DOHH2 (cell line): Measurements from ENCODE around the gene SPTBN1.

Source experiments
- H3F3A ChIP-seq: fragments of 200-600 bp; sonication (generic), shearing (Covaris generic); 2 replicates; pipeline ENCODE4 v1.6.0; 2016; ENCODE audit warnings: antibody characterized with exemption, mild to moderate bottlenecking; ENCODE audit not compliant: control insufficient read depth, insufficient read depth
- H3K27ac ChIP-seq: fragments of 200-600 bp; sonication (generic); 2 replicates; pipeline ENCODE4 v1.5.1; 2014; ENCODE audit warnings: low read depth, mild to moderate bottlenecking, low read length, moderate library complexity
- H3K27me3 ChIP-seq: fragments of 200-600 bp; sonication (generic); 2 replicates; pipeline ENCODE4 v1.6.1; 2014; ENCODE audit warnings: mild to moderate bottlenecking, low read length, mixed read lengths; ENCODE audit not compliant: control insufficient read depth
- H3K36me3 ChIP-seq: fragments of 200-600 bp; sonication (generic); 2 replicates; pipeline ENCODE4 v1.6.1; 2014; ENCODE audit warnings: mild to moderate bottlenecking, low read length, moderate library complexity, mixed read lengths; ENCODE audit not compliant: control insufficient read depth
- H3K4me1 ChIP-seq: fragments of 200-600 bp; sonication (generic); 2 replicates; pipeline ENCODE4 v1.6.1; 2014; ENCODE audit warnings: mild to moderate bottlenecking, low read length, mixed read lengths; ENCODE audit not compliant: control insufficient read depth
- H3K4me2 ChIP-seq: fragments of 200-600 bp; sonication (generic); 2 replicates; pipeline ENCODE4 v1.6.0; 2014; ENCODE audit warnings: mild to moderate bottlenecking, low read length, moderate library complexity
- H3K4me3 ChIP-seq: fragments of 200-600 bp; sonication (generic); 2 replicates; pipeline ENCODE4 v1.5.1; 2014; ENCODE audit warnings: mild to moderate bottlenecking, low read length, mixed read lengths
- H3K79me2 ChIP-seq: fragments of 200-600 bp; sonication (generic); 2 replicates; pipeline ENCODE4 v1.6.1; 2014; ENCODE audit warnings: mild to moderate bottlenecking, low read length, mixed read lengths; ENCODE audit not compliant: control insufficient read depth
- H3K9me2 ChIP-seq: fragments of 200-600 bp; sonication (generic); replicated peaks from 2 replicates; pipeline ENCODE4 v1.6.1; 2014; ENCODE audit warnings: mild to moderate bottlenecking, low read length, mixed read lengths; ENCODE audit not compliant: control insufficient read depth
- H3K9me3 ChIP-seq: fragments of 200-600 bp; sonication (generic); 2 replicates; pipeline ENCODE4 v1.6.1; 2014; ENCODE audit warnings: antibody characterized with exemption, low read length, mixed read lengths; ENCODE audit not compliant: control insufficient read depth, insufficient read depth
- H4K20me1 ChIP-seq: fragments of 200-600 bp; sonication (generic); 2 replicates; pipeline ENCODE4 v1.6.0; 2014; ENCODE audit warnings: low read depth, mild to moderate bottlenecking, antibody characterized with exemption, low read length, moderate library complexity; ENCODE audit not compliant: control insufficient read depth, insufficient read depth
- EZH2phosphoT487 ChIP-seq: fragments of 200-600 bp; sonication (generic); IDR thresholded peaks from 2 replicates; pipeline ENCODE4 v1.6.1; 2017; ENCODE audit warnings: borderline replicate concordance, mild to moderate bottlenecking, antibody characterized with exemption, low read length, moderate library complexity, mixed read lengths
- TF ChIP-seq, protein P1 (sequence below): fragments of 200-600 bp; sonication (generic); IDR thresholded peaks from one replicate; pipeline ENCODE4 v1.5.1; 2014; ENCODE audit warnings: antibody characterized with exemption, mild to moderate bottlenecking, low read depth, low read length; ENCODE audit not compliant: poor library complexity, severe bottlenecking

Gene SPTBN1

DNA sequence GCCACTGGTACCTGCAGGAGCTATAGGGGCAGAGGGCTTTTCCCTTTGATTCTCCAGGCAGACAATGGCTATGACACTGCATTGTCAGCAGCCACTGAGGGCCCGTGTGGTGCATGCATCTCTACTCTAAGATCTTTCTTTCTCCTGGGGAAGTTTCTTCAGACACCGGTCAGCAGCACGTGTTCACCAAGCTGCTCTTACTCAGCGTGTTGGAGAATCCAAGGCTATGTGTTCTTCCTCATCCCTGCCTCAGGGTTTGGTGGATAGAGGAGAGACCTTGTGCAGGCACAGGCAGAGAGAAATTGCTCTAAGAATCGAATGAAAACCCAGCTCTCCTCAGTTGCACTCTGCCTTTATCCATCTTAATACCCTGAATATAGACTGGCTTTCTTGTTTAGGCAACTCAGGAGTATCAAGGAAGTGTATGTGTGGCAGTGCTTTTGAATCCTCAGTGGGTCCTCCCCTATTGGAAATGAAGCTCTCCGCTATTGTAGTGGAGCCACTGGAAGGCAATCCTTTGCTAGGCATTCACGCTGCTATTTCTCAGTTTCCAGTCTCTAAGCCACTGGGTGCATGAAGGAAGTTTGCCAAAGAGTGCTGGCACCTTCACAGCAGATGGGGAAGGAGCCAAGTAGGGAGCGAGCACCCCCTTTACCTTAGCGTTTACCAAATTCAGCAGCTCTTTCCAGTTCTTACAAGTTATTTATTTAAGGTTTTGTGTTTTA lies 180.4 kb downstream of the SPTBN1 start:
- Histone ChIP-seq H3K79me2 (no peaks in the 10 kb centered on the region), H3K36me3 (no peaks in the 10 kb centered on the region; the same call in 1 of the 2 replicates), H3K4me2 (no peak overlapping the region), H3K9me3 (no peaks in the 10 kb centered on the region), H3K4me3 (no peak overlapping the region), H3F3A (0 out of 2 replicates have a peak, but pooled peaks cover 5% of the 10 kb centered on the region), H4K20me1 (no peaks in the 10 kb centered on the region), H3K4me1 (peaks cover 36% of the 10 kb centered on the region), H3K27ac (no peak overlapping the region), H3K27me3 (no peaks in the 10 kb centered on the region), H3K9me2 (no peaks in the 10 kb centered on the region)
- TF ChIP-seq, protein P1, sequence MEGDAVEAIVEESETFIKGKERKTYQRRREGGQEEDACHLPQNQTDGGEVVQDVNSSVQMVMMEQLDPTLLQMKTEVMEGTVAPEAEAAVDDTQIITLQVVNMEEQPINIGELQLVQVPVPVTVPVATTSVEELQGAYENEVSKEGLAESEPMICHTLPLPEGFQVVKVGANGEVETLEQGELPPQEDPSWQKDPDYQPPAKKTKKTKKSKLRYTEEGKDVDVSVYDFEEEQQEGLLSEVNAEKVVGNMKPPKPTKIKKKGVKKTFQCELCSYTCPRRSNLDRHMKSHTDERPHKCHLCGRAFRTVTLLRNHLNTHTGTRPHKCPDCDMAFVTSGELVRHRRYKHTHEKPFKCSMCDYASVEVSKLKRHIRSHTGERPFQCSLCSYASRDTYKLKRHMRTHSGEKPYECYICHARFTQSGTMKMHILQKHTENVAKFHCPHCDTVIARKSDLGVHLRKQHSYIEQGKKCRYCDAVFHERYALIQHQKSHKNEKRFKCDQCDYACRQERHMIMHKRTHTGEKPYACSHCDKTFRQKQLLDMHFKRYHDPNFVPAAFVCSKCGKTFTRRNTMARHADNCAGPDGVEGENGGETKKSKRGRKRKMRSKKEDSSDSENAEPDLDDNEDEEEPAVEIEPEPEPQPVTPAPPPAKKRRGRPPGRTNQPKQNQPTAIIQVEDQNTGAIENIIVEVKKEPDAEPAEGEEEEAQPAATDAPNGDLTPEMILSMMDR = no peak
- no peak for TF ChIP-seq EZH2phosphoT487

DNA sequence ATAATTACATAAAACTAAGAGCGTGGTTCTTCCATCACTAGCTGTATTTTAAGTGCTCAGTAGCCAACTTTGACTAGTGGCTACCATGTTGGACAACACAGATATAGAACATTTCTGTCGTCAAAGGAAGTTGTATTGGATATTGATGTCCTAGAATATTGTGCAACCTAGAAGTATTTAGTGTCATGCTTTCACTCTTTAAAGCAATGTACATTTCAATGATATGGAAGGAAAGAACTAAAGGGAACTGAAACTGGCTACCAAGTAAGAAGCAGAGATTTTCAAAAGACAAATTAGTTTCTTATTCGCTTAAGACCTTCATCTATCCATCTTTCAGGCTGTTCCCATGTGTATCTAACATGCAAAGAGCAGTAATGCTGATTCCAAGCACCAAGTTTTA lies 182.0 kb downstream of the SPTBN1 start:
- no peaks in the 10 kb centered on the region for H4K20me1 ChIP-seq
- TF ChIP-seq, protein P1 = no peak
- TF ChIP-seq EZH2phosphoT487 = no peak

DNA sequence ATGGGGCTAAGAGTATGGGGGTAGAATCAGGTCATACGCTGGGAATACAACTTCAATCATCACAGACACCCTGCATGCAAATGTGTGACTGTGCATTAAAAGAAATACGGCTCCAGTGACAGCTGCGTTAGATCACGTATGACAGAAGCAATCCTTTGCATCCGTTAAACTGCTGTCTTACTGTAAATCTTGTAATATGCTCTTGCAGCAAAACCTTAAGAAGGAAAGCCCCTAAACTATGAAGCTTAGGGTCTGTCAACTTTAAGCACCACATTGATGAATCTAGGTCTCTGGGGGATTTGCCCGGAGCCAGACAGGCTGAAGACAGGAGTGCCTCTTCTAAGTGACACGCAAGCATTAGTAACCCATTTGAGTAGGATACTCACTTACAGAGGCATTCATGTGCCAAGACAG lies 182.7 kb downstream of the SPTBN1 start:
- Histone ChIP-seq H3K36me3 (no peaks in the 10 kb centered on the region), H4K20me1 (no peaks in the 10 kb centered on the region), H3K9me3 (no peaks in the 10 kb centered on the region), H3K9me2 (no peaks in the 10 kb centered on the region), H3K79me2 (no peaks in the 10 kb centered on the region), H3F3A (0 out of 2 replicates have a peak, but pooled peaks cover 5% of the 10 kb centered on the region), H3K27me3 (no peaks in the 10 kb centered on the region), H3K4me3 (no peak overlapping the region), H3K27ac (no peak overlapping the region), H3K4me1 (peaks cover 31% of the 10 kb centered on the region), H3K4me2 (no peak overlapping the region)
- TF ChIP-seq EZH2phosphoT487 = no peak
- TF ChIP-seq, protein P1 = no peak

More for the DNA sequence above, 182.0 kb downstream of the SPTBN1 start:
- Histone ChIP-seq H3K9me2 (no peaks in the 10 kb centered on the region), H3F3A (0 out of 2 replicates have a peak, but pooled peaks cover 5% of the 10 kb centered on the region), H3K27me3 (no peaks in the 10 kb centered on the region), H3K79me2 (no peaks in the 10 kb centered on the region), H3K36me3 (no peaks in the 10 kb centered on the region), H3K4me1 (peaks cover 36% of the 10 kb centered on the region), H3K27ac (no peak overlapping the region), H3K9me3 (no peaks in the 10 kb centered on the region), H3K4me2 (no peak overlapping the region), H3K4me3 (no peak overlapping the region)
